Uterus (tissue), 4 donors: ENCODE data around the gene ITK. TPM values are rescaled to one million over a fixed set of nuclear protein-coding genes. Genes with fewer than 3 reads are reported as not detected.

Source experiments
- DNase-seq, 2 donors: peaks; one replicate each; pipeline ENCODE4 v3.0.0-alpha.2; 2019 to 2020
- H3K27ac ChIP-seq, 2 donors: fragments of 200-600 bp; sonication (generic); 1 replicate in 1 of 2; 2 replicates in 1 of 2; pipeline ENCODE4 v1.5.1; 2016 to 2018
- H3K27me3 ChIP-seq, 2 donors: fragments of 200-600 bp; sonication (generic); one replicate each; pipeline ENCODE4 v1.5.1; 2018 to 2019; ENCODE audit warnings: control low read depth in 1 of 2
- H3K36me3 ChIP-seq, 2 donors: fragments of 200-600 bp; sonication (generic); one replicate each; pipeline ENCODE4 v1.5.1; 2019; ENCODE audit warnings: control low read depth in 1 of 2
- H3K4me1 ChIP-seq, 2 donors: fragments of 200-600 bp; sonication (generic); one replicate each; pipeline ENCODE4 v1.5.1; 2018 to 2019; ENCODE audit warnings: control low read depth in 1 of 2
- H3K4me3 ChIP-seq, 2 donors: fragments of 200-600 bp; sonication (generic); 1 replicate in 1 of 2; 2 replicates in 1 of 2; pipeline ENCODE4 v1.5.1; 2018 to 2019; ENCODE audit warnings: mild to moderate bottlenecking in 1 of 2
- H3K9me3 ChIP-seq, 2 donors: fragments of 200-600 bp; sonication (generic); one replicate each; pipeline ENCODE4 v1.5.1; 2019; ENCODE audit warnings: control low read depth in 1 of 2
- CTCF ChIP-seq, 4 experiments: fragments of 200-600 bp in 2 of 4; fragments of 450-650 bp in 2 of 4; sonication (generic) in 2 of 4; IDR thresholded peaks; one replicate each; pipeline ENCODE4 v1.5.1; 2016 to 2019; ENCODE audit warnings: antibody characterized with exemption in 4 of 4, mild to moderate bottlenecking in 2 of 4, moderate library complexity in 1 of 4
- POLR2A ChIP-seq, 2 donors: fragments of 450-650 bp; IDR thresholded peaks; one replicate each; pipeline ENCODE4 v1.6.1; 2016; ENCODE audit warnings: antibody characterized with exemption in 2 of 2, mild to moderate bottlenecking in 1 of 2, moderate library complexity in 1 of 2
- intact Hi-C: fragments of 100-400 bp; cut with DNase I; formaldehyde crosslinking; loops from one replicate; pipeline ENCODE4 v1.15.1; 2023; ENCODE audit warnings: low total_unique reads
- total RNA-seq, 4 donors: library from RNA; depleted of rRNA in 3 of 4; stranded (reverse); fragments of >200 nt in 3 of 4; gene quantifications; one replicate each; pipeline versions ENCODE4 v1.1.0 to v1.2.4, GENCODE V29; 2014 to 2023
- donor health status: DM: yes; HTN: yes; CAD: no.

Gene ITK
- total RNA-seq, 4 donors from 2014 or later, result 0.41 to 2.8 (median 1.8) TPM

GRCh38 chr5:157157293-157157891 lies 23.2 kb upstream of the ITK start:
- Histone ChIP-seq H3K4me1 (no peaks in the 10 kb centered on the region), H3K27me3 (no peaks in the 10 kb centered on the region), H3K9me3 (no peaks in the 10 kb centered on the region), H3K27ac (no peak overlapping the region), H3K36me3 (no peaks in the 10 kb centered on the region), H3K4me3 (no peak overlapping the region)
- DNase-seq, result no peak
- no peak for TF ChIP-seq POLR2A (IDR thresholded peaks at IDR 0.05)
- TF ChIP-seq CTCF (IDR thresholded peaks at IDR 0.05), result no peak
- intact Hi-C loops, result no loop called here

- Histone ChIP-seq H3K27ac (no peak overlapping the region), H3K27me3 (no peaks in the 10 kb centered on the region), H3K4me1 (no peaks in the 10 kb centered on the region), H3K4me3 (no peak overlapping the region), H3K9me3 (no peaks in the 10 kb centered on the region), H3K36me3 (no peaks in the 10 kb centered on the region)
- intact Hi-C loops, result no loop called here
- DNase-seq, result no peak
- TF ChIP-seq POLR2A (IDR thresholded peaks at IDR 0.05) (no peak), CTCF (IDR thresholded peaks at IDR 0.05) (no peak)
These were observed 21.4 kb upstream of the ITK start for GRCh38 chr5:157159209-157159751.

- intact Hi-C loops, result no loop called here
- Histone ChIP-seq H3K9me3 (no peaks in the 10 kb centered on the region), H3K27me3 (no peaks in the 10 kb centered on the region), H3K4me1 (no peaks in the 10 kb centered on the region), H3K36me3 (no peaks in the 10 kb centered on the region), H3K27ac (no peak overlapping the region), H3K4me3 (no peak overlapping the region)
- DNase-seq, result no peak
- no peak for TF ChIP-seq CTCF (IDR thresholded peaks at IDR 0.05)
- TF ChIP-seq POLR2A (IDR thresholded peaks at IDR 0.05), result no peak
These were observed 20.6 kb upstream of the ITK start for GRCh38 chr5:157160001-157160400.

GRCh38 chr5:157161996-157162395 lies 18.6 kb upstream of the ITK start:
- Histone ChIP-seq H3K4me1 (no peaks in the 10 kb centered on the region), H3K27ac (no peak overlapping the region), H3K9me3 (no peaks in the 10 kb centered on the region), H3K36me3 (no peaks in the 10 kb centered on the region), H3K4me3 (no peak overlapping the region), H3K27me3 (no peaks in the 10 kb centered on the region)
- no peak for DNase-seq
- intact Hi-C loops, result no loop called here
- no peak for TF ChIP-seq CTCF (IDR thresholded peaks at IDR 0.05)
- TF ChIP-seq POLR2A (IDR thresholded peaks at IDR 0.05), result no peak

- TF ChIP-seq POLR2A (IDR thresholded peaks at IDR 0.05), result no peak
- TF ChIP-seq CTCF (IDR thresholded peaks at IDR 0.05), result no peak
- H3K4me3 ChIP-seq, result no peak overlapping the region
- H3K27ac ChIP-seq, result no peak overlapping the region
- intact Hi-C loops, result no loop called here
- no peak for DNase-seq
- H3K9me3 ChIP-seq, result no peaks in the 10 kb centered on the region
- H3K27me3 ChIP-seq, result no peaks in the 10 kb centered on the region
- H3K4me1 ChIP-seq, result no peaks in the 10 kb centered on the region
- H3K36me3 ChIP-seq, result no peaks in the 10 kb centered on the region
These were observed 17.6 kb upstream of the ITK start for GRCh38 chr5:157162919-157163510.
